IMR-90 (cell line): ENCODE measurements around the gene GLB1L. TPM values are rescaled to one million over a fixed set of nuclear protein-coding genes. Genes with fewer than 3 reads are reported as not detected.

Experiments
- ATAC-seq: fragments of 200-7000 bp; cut with Tn5 transposase; 2 replicates; pipeline ENCODE4 v1.9.1; 2020; ENCODE audit warnings: low read depth, mild to moderate bottlenecking, moderate library complexity
- BruUV-seq: library from RNA; stranded (reverse); fragments of 400-500 nt; replicated peaks from 2 replicates; lab custom pipeline; 2021; lab: Mats Ljungman, UMichigan
- CTCF ChIA-PET: fragments of 300-600 bp; formaldehyde crosslinking; extraction: SDS; loops from one replicate; lab custom pipeline; 2021; ENCODE audit warnings: antibody characterized with exemption; lab: Yijun Ruan, JAX
- POLR2A ChIA-PET: fragments of 300-600 bp; sonication (Branson Sonifier 250); formaldehyde crosslinking; loops from one replicate; lab custom pipeline; 2022; ENCODE audit warnings: antibody characterized with exemption; ENCODE audit not compliant: unreplicated experiment; lab: Charles Lee
- DNase-seq: peaks from one replicate; pipeline ENCODE4 v3.0.0; 2013
- H2AFZ ChIP-seq: replicated peaks from 2 replicates; pipeline ENCODE3; 2013; ENCODE audit warnings: low read length, mild to moderate bottlenecking; ENCODE audit not compliant: poor library complexity
- H2AK5ac ChIP-seq: 2 replicates; pipeline ENCODE4 v1.6.1; 2013; ENCODE audit warnings: low read depth, low read length, inconsistent platforms
- H2AK9ac ChIP-seq: replicated peaks from 2 replicates; pipeline ENCODE3; 2013; ENCODE audit warnings: mild to moderate bottlenecking, low read depth, low read length, moderate library complexity; ENCODE audit not compliant: poor library complexity
- H2BK120ac ChIP-seq: 2 replicates; pipeline ENCODE4 v1.6.1; 2013; ENCODE audit warnings: low read depth, low read length, inconsistent platforms
- H2BK15ac ChIP-seq: 3 replicates; pipeline ENCODE4 v1.6.1; 2013; ENCODE audit warnings: low read depth, low read length, inconsistent platforms
- H2BK20ac ChIP-seq: 2 replicates; pipeline ENCODE4 v1.6.1; 2013; ENCODE audit warnings: low read depth, mild to moderate bottlenecking, inconsistent platforms, low read length, moderate library complexity
- H2BK5ac ChIP-seq: 2 replicates; pipeline ENCODE4 v1.6.1; 2013; ENCODE audit warnings: mild to moderate bottlenecking, low read depth, low read length, inconsistent platforms; ENCODE audit not compliant: poor library complexity, severe bottlenecking
- H3K14ac ChIP-seq: replicated peaks from 2 replicates; pipeline ENCODE4 v1.6.1; 2013; ENCODE audit warnings: low read depth, low read length, inconsistent platforms
- H3K18ac ChIP-seq: 2 replicates; pipeline ENCODE4 v1.6.1; 2013; ENCODE audit warnings: low read depth, low read length, control low read depth
- H3K23ac ChIP-seq: 2 replicates; pipeline ENCODE4 v1.6.1; 2013; ENCODE audit warnings: low read depth, low read length, inconsistent platforms
- H3K27ac ChIP-seq: 2 replicates; pipeline ENCODE4 v1.5.1; 2013; ENCODE audit warnings: mild to moderate bottlenecking, control low read depth, low read length; ENCODE audit not compliant: insufficient read depth
- H3K27me3 ChIP-seq: 2 replicates; pipeline ENCODE4 v1.6.1; 2013; ENCODE audit warnings: low read length; ENCODE audit not compliant: control insufficient read depth, insufficient read depth
- H3K36me3 ChIP-seq: 2 replicates; pipeline ENCODE4 v1.6.1; 2013; ENCODE audit warnings: low read length, mixed read lengths; ENCODE audit not compliant: control insufficient read depth, insufficient read depth
- H3K4ac ChIP-seq: 2 replicates; pipeline ENCODE4 v1.6.1; 2013; ENCODE audit warnings: low read depth, low read length, inconsistent platforms
- H3K4me1 ChIP-seq: 2 replicates; pipeline ENCODE4 v1.6.1; 2013; ENCODE audit warnings: low read length, mixed read lengths; ENCODE audit not compliant: control insufficient read depth, insufficient read depth
- H3K4me2 ChIP-seq: 2 replicates; pipeline ENCODE4 v1.6.1; 2013; ENCODE audit warnings: low read depth, mild to moderate bottlenecking, control low read depth, low read length, moderate library complexity
- H3K4me3 ChIP-seq: 2 replicates; pipeline ENCODE4 v1.5.1; 2013; ENCODE audit warnings: low read depth, mild to moderate bottlenecking, control low read depth, low read length, moderate library complexity; ENCODE audit not compliant: insufficient read depth
- H3K56ac ChIP-seq: 2 replicates; pipeline ENCODE4 v1.6.1; 2013; ENCODE audit warnings: low read length, inconsistent platforms; ENCODE audit not compliant: insufficient read depth; ENCODE audit errors: extremely low read depth
- H3K79me1 ChIP-seq, 2 experiments: 2 replicates each; pipeline ENCODE4 v1.6.1; 2013; ENCODE audit warnings: low read length in 2 of 2, inconsistent platforms in 1 of 2, low read depth in 1 of 2
- H3K9ac ChIP-seq: 2 replicates; pipeline ENCODE4 v1.6.1; 2013; ENCODE audit warnings: low read depth, low read length, control low read depth
- H3K9me1 ChIP-seq: 2 replicates; pipeline ENCODE4 v1.6.1; 2013; ENCODE audit warnings: low read length, inconsistent platforms; ENCODE audit not compliant: insufficient read depth
- H3K9me3 ChIP-seq: 2 replicates; pipeline ENCODE4 v1.6.1; 2013; ENCODE audit warnings: low read length; ENCODE audit not compliant: control insufficient read depth, insufficient read depth
- H4K20me1 ChIP-seq: 2 replicates; pipeline ENCODE4 v1.6.1; 2013; ENCODE audit warnings: low read length, inconsistent platforms; ENCODE audit not compliant: insufficient read depth
- H4K5ac ChIP-seq: 2 replicates; pipeline ENCODE4 v1.6.1; 2013; ENCODE audit warnings: mild to moderate bottlenecking, low read depth, low read length, control low read depth
- H4K8ac ChIP-seq, 2 experiments: 2 replicates each; pipeline ENCODE4 v1.6.1; 2013; ENCODE audit warnings: low read depth in 2 of 2, low read length in 2 of 2, control low read depth in 1 of 2, inconsistent platforms in 1 of 2
- H4K91ac ChIP-seq: 2 replicates; pipeline ENCODE4 v1.6.1; 2013; ENCODE audit warnings: low read depth, low read length, inconsistent platforms; ENCODE audit not compliant: insufficient read depth
- BHLHE40 ChIP-seq: fragments of 150-350 bp; IDR thresholded peaks from 2 replicates; pipeline ENCODE4 v1.6.1; 2016; ENCODE audit warnings: mild to moderate bottlenecking, low read depth, low read length
- CEBPB ChIP-seq: IDR thresholded peaks from 2 replicates; pipeline ENCODE4 v1.6.1; 2012; ENCODE audit warnings: low read depth, low read length, improper control_type of control experiment
- CHD1 ChIP-seq: IDR thresholded peaks from 2 replicates; pipeline ENCODE4 v1.6.1; 2012; ENCODE audit warnings: low read depth, low read length, improper control_type of control experiment
- CTCF ChIP-seq: conservative IDR thresholded peaks from 2 replicates; pipeline ENCODE4 v1.5.1; 2012; ENCODE audit warnings: mild to moderate bottlenecking, low read depth, low read length, improper control_type of control experiment
- ELK1 ChIP-seq: fragments of 150-350 bp; IDR thresholded peaks from 2 replicates; pipeline ENCODE4 v1.6.1; 2016; ENCODE audit warnings: low read depth, mild to moderate bottlenecking, low read length, moderate library complexity, borderline replicate concordance
- FOS ChIP-seq: fragments of 150-350 bp; IDR thresholded peaks from 2 replicates; pipeline ENCODE4 v1.6.1; 2016; ENCODE audit warnings: low read depth, low read length
- MAFK ChIP-seq: IDR thresholded peaks from 2 replicates; pipeline ENCODE4 v1.6.1; 2012; ENCODE audit warnings: low read depth, low read length, improper control_type of control experiment
- MAZ ChIP-seq: IDR thresholded peaks from 2 replicates; pipeline ENCODE4 v1.6.1; 2012; ENCODE audit warnings: low read depth, mild to moderate bottlenecking, low read length, improper control_type of control experiment, moderate library complexity, borderline replicate concordance
- MXI1 ChIP-seq: IDR thresholded peaks from 2 replicates; pipeline ENCODE4 v1.6.1; 2012; ENCODE audit warnings: low read depth, mild to moderate bottlenecking, low read length, moderate library complexity, borderline replicate concordance
- NFE2L2 ChIP-seq: fragments of 150-350 bp; IDR thresholded peaks from 2 replicates; pipeline ENCODE4 v1.6.1; 2016; ENCODE audit warnings: low read depth, mild to moderate bottlenecking, low read length
- POLR2A ChIP-seq: IDR thresholded peaks from 2 replicates; pipeline ENCODE4 v1.6.1; 2012; ENCODE audit warnings: mild to moderate bottlenecking, low read depth, low read length
- RAD21 ChIP-seq: IDR thresholded peaks from 2 replicates; pipeline ENCODE4 v1.6.1; 2012; ENCODE audit warnings: low read length, improper control_type of control experiment
- RCOR1 ChIP-seq: IDR thresholded peaks from 2 replicates; pipeline ENCODE4 v1.6.1; 2012; ENCODE audit warnings: mild to moderate bottlenecking, low read length, improper control_type of control experiment; ENCODE audit not compliant: insufficient replicate concordance
- RFX5 ChIP-seq: IDR thresholded peaks from 2 replicates; pipeline ENCODE4 v1.8.0; 2012; ENCODE audit warnings: low read depth, mild to moderate bottlenecking, low read length, moderate library complexity
- SMC3 ChIP-seq: fragments of 150-350 bp; IDR thresholded peaks from 2 replicates; pipeline ENCODE4 v1.6.1; 2016; ENCODE audit warnings: low read depth, mild to moderate bottlenecking, antibody characterized with exemption, low read length, moderate library complexity
- USF2 ChIP-seq: fragments of 150-350 bp; IDR thresholded peaks from 2 replicates; pipeline ENCODE4 v1.6.1; 2017; ENCODE audit warnings: mild to moderate bottlenecking, antibody characterized with exemption, low read length, low read depth
- WGBS, 2 experiments: methylation state at CpG; one replicate each; pipeline versions ENCODE4 v1.1.5 to v1.1.7; 2013; ENCODE audit warnings: missing lambda C conversion rate in 2 of 2; ENCODE audit not compliant: insufficient read length in 1 of 2; ENCODE audit errors: extremely low coverage in 2 of 2; 5-methylcytosine and 5-hydroxymethylcytosine counted together
- dilution Hi-C: fragments of 300-500 bp; cut with HindIII; formaldehyde crosslinking; loops from one replicate; pipeline ENCODE4 v1.14.3; 2018; ENCODE audit warnings: low sequenced_read_pairs; ENCODE audit not compliant: unreplicated experiment
- in situ Hi-C: fragments of 300-500 bp; cut with MboI; formaldehyde crosslinking; loops from 3 replicates; pipeline ENCODE4 v1.14.3; 2019; ENCODE audit warnings: low sequenced_read_pairs, inconsistent platforms, mixed read lengths
- intact Hi-C: fragments of 100-400 bp; cut with micrococcal nuclease; formaldehyde crosslinking; loops from 2 replicates; pipeline ENCODE4 v1.10.0; 2022
- polyA plus RNA-seq, 3 experiments: library from polyadenylated mRNA; depleted of rRNA; stranded (reverse); fragments of >200 nt; gene quantifications; 2 replicates each; pipeline ENCODE4 v1.2.3, GENCODE V29; 2012; ENCODE audit warnings: low replicate concordance in 1 of 3
- total RNA-seq: library from RNA; depleted of rRNA; stranded (reverse); fragments of >200 nt; gene quantifications from 2 replicates; pipeline ENCODE4 v1.2.3, GENCODE V29; 2012

Gene GLB1L
- total and polyA plus RNA-seq, 2 of the 4 experiments (the other 2 are of a cell fraction), result 4.1 to 6.2 TPM

GRCh38 chr2:219266886-219267285, 21.6 kb upstream of the GLB1L start:
- BruUV-seq, result no TSS peak
- DNase-seq (no peak), ATAC-seq (no peak)
- Histone ChIP-seq H3K56ac (no peak overlapping the region), H4K20me1 (no peaks in the 10 kb centered on the region), H3K4ac (no peak overlapping the region), H2BK120ac (no peak overlapping the region), H3K4me1 (no peaks in the 10 kb centered on the region), H3K9me3 (no peaks in the 10 kb centered on the region), H3K4me3 (no peak overlapping the region), H2AK9ac (no peak overlapping the region), H2BK15ac (no peak overlapping the region), H2AK5ac (no peak overlapping the region), H3K18ac (no peak overlapping the region), H3K9ac (no peak overlapping the region), H3K27ac (no peak overlapping the region), H3K36me3 (no peaks in the 10 kb centered on the region), H2BK5ac (no peak overlapping the region), H3K14ac (no peak overlapping the region), H2BK20ac (no peak overlapping the region), H3K79me1 (no peaks in the 10 kb centered on the region), H2AFZ (no peak overlapping the region), H3K27me3 (peaks cover 29% of the 10 kb centered on the region), H4K5ac (no peak overlapping the region), H4K8ac (no peak overlapping the region), H3K23ac (no peak overlapping the region; the same call in 1 of the 2 replicates), H3K9me1 (no peaks in the 10 kb centered on the region), H3K4me2 (no peak overlapping the region), H4K91ac (no peak overlapping the region)
- ChIA-PET POLR2A (no interaction called here), CTCF (interaction anchor here (1.1 kb wide), 1 partner anchor 12 kb away, joined by 3 read pairs; the partner anchor contains the start of gene DNAJB2)
- dilution Hi-C loops, result no loop called here
- TF ChIP-seq MAZ (no peak), CEBPB (no peak), USF2 (no peak), BHLHE40 (no peak), MXI1 (no peak), SMC3 (no peak), RFX5 (no peak), MAFK (no peak), CTCF (no peak), POLR2A (no peak), FOS (no peak), ELK1 (no peak), CHD1 (no peak), RCOR1 (no peak), NFE2L2 (no peak), RAD21 (no peak)
- intact Hi-C loops, result no loop called here
- no CpG with 5 or more reads among the region's 1 CpG for WGBS, 2 experiments
- in situ Hi-C loops, result no loop called here
